B cell (primary cell): ENCODE data around the gene HTR3E.

Experiments
- CTCF ChIP-seq: fragments of 200-600 bp; IDR thresholded peaks from one replicate; pipeline ENCODE4 v1.8.0; 2022; ENCODE audit warnings: antibody characterized with exemption, mild to moderate bottlenecking
- EZH2 ChIP-seq: IDR thresholded peaks from 2 replicates; pipeline ENCODE4 v1.6.1; 2012; ENCODE audit warnings: borderline replicate concordance, low read depth, mild to moderate bottlenecking, moderate library complexity, low read length; ENCODE audit not compliant: insufficient read depth, poor library complexity, severe bottlenecking

GRCh38 chr3:184082465-184082864, 14.4 kb upstream of the HTR3E start:
- TF ChIP-seq CTCF (no peak), EZH2 (no peak)
